A673 (cell line): ENCODE results near the gene PEA15.

Experiments used
- EZH2 ChIP-seq: fragments of 200-600 bp; sonication (generic); IDR thresholded peaks from 2 replicates; pipeline ENCODE4 v1.6.1; 2017; ENCODE audit warnings: borderline replicate concordance, low read depth, mild to moderate bottlenecking, mixed read lengths, antibody characterized with exemption, low read length; ENCODE audit not compliant: poor library complexity, severe bottlenecking
- TF ChIP-seq, protein P1 (sequence below): fragments of 300-800, 200-600 bp; sonication (generic); conservative IDR thresholded peaks from 2 replicates; pipeline ENCODE4 v1.5.1; 2017; ENCODE audit warnings: low read depth, mild to moderate bottlenecking, antibody characterized with exemption, low read length, moderate library complexity, mixed read lengths

DNA sequence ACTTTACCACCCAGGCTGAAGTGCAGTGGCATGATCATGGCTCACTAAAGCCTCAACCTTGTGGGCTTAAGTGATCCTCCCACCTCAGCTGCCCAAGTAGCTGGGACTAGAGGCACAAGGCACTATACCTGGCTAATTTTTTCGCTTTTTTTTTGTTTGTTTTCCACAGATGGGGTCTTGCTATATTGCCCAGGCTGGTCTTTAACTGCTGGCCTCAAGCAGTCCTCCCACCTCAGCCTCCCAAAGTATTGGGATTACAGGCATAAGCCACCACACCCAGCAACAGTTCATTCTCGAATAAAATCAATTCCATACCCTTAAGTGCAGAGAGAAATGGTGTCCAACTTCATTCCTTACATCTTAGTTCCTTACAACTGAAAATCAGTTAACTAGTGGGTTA is 32.4 kb downstream of the PEA15 start:
- no peak for TF ChIP-seq EZH2
- TF ChIP-seq, protein P1, sequence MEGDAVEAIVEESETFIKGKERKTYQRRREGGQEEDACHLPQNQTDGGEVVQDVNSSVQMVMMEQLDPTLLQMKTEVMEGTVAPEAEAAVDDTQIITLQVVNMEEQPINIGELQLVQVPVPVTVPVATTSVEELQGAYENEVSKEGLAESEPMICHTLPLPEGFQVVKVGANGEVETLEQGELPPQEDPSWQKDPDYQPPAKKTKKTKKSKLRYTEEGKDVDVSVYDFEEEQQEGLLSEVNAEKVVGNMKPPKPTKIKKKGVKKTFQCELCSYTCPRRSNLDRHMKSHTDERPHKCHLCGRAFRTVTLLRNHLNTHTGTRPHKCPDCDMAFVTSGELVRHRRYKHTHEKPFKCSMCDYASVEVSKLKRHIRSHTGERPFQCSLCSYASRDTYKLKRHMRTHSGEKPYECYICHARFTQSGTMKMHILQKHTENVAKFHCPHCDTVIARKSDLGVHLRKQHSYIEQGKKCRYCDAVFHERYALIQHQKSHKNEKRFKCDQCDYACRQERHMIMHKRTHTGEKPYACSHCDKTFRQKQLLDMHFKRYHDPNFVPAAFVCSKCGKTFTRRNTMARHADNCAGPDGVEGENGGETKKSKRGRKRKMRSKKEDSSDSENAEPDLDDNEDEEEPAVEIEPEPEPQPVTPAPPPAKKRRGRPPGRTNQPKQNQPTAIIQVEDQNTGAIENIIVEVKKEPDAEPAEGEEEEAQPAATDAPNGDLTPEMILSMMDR: no peak
